Vagina (tissue), 2 donors: ENCODE results near the gene TMEM106C. TPM values are rescaled to one million over a fixed set of nuclear protein-coding genes. Genes with fewer than 3 reads are reported as not detected.

Source experiments
- DNase-seq, 2 donors: peaks; one replicate each; pipeline ENCODE4 v3.0.0-alpha.2; 2017; ENCODE audit errors: extremely low spot score in 2 of 2
- H3K27ac ChIP-seq: fragments of 200-600 bp; sonication (generic); one replicate; pipeline ENCODE4 v1.5.1; 2019
- H3K27me3 ChIP-seq: fragments of 200-600 bp; sonication (generic); one replicate; pipeline ENCODE4 v1.5.1; 2019
- H3K36me3 ChIP-seq, 2 donors: fragments of 200-600 bp; sonication (generic); one replicate each; pipeline ENCODE4 v1.5.1; 2017 to 2019
- H3K4me1 ChIP-seq: fragments of 200-600 bp; sonication (generic); one replicate; pipeline ENCODE4 v1.5.1; 2019
- H3K4me3 ChIP-seq, 2 donors: fragments of 200-600 bp; sonication (generic); 1 replicate in 1 of 2; 2 replicates in 1 of 2; pipeline ENCODE4 v1.5.1; 2016 to 2019
- H3K9me3 ChIP-seq: fragments of 200-600 bp; sonication (generic); one replicate; pipeline ENCODE4 v1.5.1; 2019
- CTCF ChIP-seq, 3 experiments: fragments of 450-650 bp in 2 of 3; fragments of 200-600 bp in 1 of 3; sonication (generic) in 1 of 3; IDR thresholded peaks; one replicate each; pipeline ENCODE4 v1.5.1; 2017 to 2019; ENCODE audit warnings: antibody characterized with exemption in 3 of 3, mild to moderate bottlenecking in 2 of 3, moderate library complexity in 2 of 3
- POLR2A ChIP-seq, 2 donors: fragments of 450-650 bp; IDR thresholded peaks; one replicate each; pipeline ENCODE4 v1.6.1; 2017; ENCODE audit warnings: antibody characterized with exemption in 2 of 2, mild to moderate bottlenecking in 2 of 2, moderate library complexity in 2 of 2
- POLR2AphosphoS5 ChIP-seq, 2 donors: sonication (generic); formaldehyde crosslinking; IDR thresholded peaks; one replicate each; pipeline ENCODE4 v1.9.0; 2017; ENCODE audit warnings: antibody characterized with exemption in 2 of 2, mild to moderate bottlenecking in 2 of 2, low read depth in 1 of 2; ENCODE audit not compliant: insufficient read depth in 1 of 2
- intact Hi-C: fragments of 100-400 bp; cut with DNase I; formaldehyde crosslinking; loops from one replicate; pipeline ENCODE4 v1.15.1; 2023
- total RNA-seq: library from RNA; depleted of rRNA; stranded (reverse); fragments of >200 nt; gene quantifications from one replicate; pipeline ENCODE4 v1.2.3, GENCODE V29; 2016

Gene TMEM106C
- total RNA-seq, 1 donor from 2014 or later: 25.3 TPM

GRCh38 chr12:47990351-47991105, 27.1 kb downstream of the TMEM106C start:
- H3K4me3 ChIP-seq: no peak overlapping the region
- no peak for TF ChIP-seq POLR2A (IDR thresholded peaks at IDR 0.05)
- no peak for TF ChIP-seq POLR2AphosphoS5 (IDR thresholded peaks at IDR 0.05; ENCODE audit: insufficient read depth in 1 of 2, low read depth in 1 of 2)
- no peak for TF ChIP-seq CTCF (IDR thresholded peaks at IDR 0.05)
- H3K27me3 ChIP-seq: no peaks in the 10 kb centered on the region
- H3K4me1 ChIP-seq: peaks cover 5% of the 10 kb centered on the region
- H3K27ac ChIP-seq: no peak overlapping the region
- DNase-seq: no peak
- no peaks in the 10 kb centered on the region for H3K36me3 ChIP-seq
- H3K9me3 ChIP-seq: no peaks in the 10 kb centered on the region
- intact Hi-C loops: no loop called here

- peaks cover 5% of the 10 kb centered on the region for H3K4me1 ChIP-seq
- H3K9me3 ChIP-seq: no peaks in the 10 kb centered on the region
- no peak overlapping the region for H3K27ac ChIP-seq
- H3K36me3 ChIP-seq: no peaks in the 10 kb centered on the region
- no peak overlapping the region for H3K4me3 ChIP-seq
- no peak for DNase-seq
- TF ChIP-seq POLR2A (IDR thresholded peaks at IDR 0.05) (no peak), CTCF (IDR thresholded peaks at IDR 0.05) (no peak), POLR2AphosphoS5 (IDR thresholded peaks at IDR 0.05; ENCODE audit: insufficient read depth in 1 of 2, low read depth in 1 of 2) (no peak)
- no peaks in the 10 kb centered on the region for H3K27me3 ChIP-seq
- intact Hi-C loops: no loop called here
Observed at GRCh38 chr12:47991106-47992061, 28.0 kb downstream of the TMEM106C start.

- TF ChIP-seq POLR2AphosphoS5 (IDR thresholded peaks at IDR 0.05; ENCODE audit: insufficient read depth in 1 of 2, low read depth in 1 of 2): no peak
- no peak for TF ChIP-seq CTCF (IDR thresholded peaks at IDR 0.05)
- TF ChIP-seq POLR2A (IDR thresholded peaks at IDR 0.05): no peak
- Histone ChIP-seq H3K4me1 (peaks cover 5% of the 10 kb centered on the region), H3K9me3 (no peaks in the 10 kb centered on the region), H3K27me3 (no peaks in the 10 kb centered on the region), H3K4me3 (no peak overlapping the region), H3K36me3 (no peaks in the 10 kb centered on the region), H3K27ac (no peak overlapping the region)
- no peak for DNase-seq
- intact Hi-C loops: no loop called here
Observed at GRCh38 chr12:47992776-47993175, 29.4 kb downstream of the TMEM106C start.

- no peak for DNase-seq
- H3K27ac ChIP-seq: no peak overlapping the region
- H3K9me3 ChIP-seq: no peaks in the 10 kb centered on the region
- H3K27me3 ChIP-seq: no peaks in the 10 kb centered on the region
- peaks cover 5% of the 10 kb centered on the region for H3K4me1 ChIP-seq
- intact Hi-C loops: no loop called here
- TF ChIP-seq CTCF (IDR thresholded peaks at IDR 0.05) (no peak), POLR2AphosphoS5 (IDR thresholded peaks at IDR 0.05; ENCODE audit: insufficient read depth in 1 of 2, low read depth in 1 of 2) (no peak), POLR2A (IDR thresholded peaks at IDR 0.05) (no peak)
- no peak overlapping the region for H3K4me3 ChIP-seq
- no peaks in the 10 kb centered on the region for H3K36me3 ChIP-seq
Observed at GRCh38 chr12:47993491-47993890, 30.1 kb downstream of the TMEM106C start.
